ENCODE results near the gene MAML3. TPM values are rescaled to one million over a fixed set of nuclear protein-coding genes. Genes with fewer than 3 reads are reported as not detected.

Gene MAML3
- total and polyA plus RNA-seq, 2 experiments from 2014 or later, result 1.7 to 6.5 TPM

DNA sequence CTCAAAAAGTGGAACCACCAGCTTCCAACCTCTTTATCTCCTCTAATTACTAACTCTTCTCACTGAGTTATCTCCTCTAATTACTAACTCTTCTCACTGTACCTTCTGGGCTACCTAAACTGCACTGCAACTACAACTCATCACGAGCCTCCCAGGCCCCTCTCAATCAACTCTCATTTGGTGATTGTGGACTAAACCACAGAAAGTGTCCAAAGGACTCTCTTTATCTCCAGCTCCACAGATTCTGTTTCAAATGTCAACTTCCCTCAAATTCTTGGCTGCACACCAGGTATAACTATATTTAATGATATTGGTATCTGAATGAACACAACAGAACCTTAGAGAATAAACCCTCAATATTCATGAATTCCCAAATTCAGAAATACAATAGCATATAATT, 182.9 kb downstream of the MAML3 start:
- Histone ChIP-seq H4K20me1 (replicated peaks; ENCODE audit: insufficient read depth) (no peaks in the 10 kb centered on the region; the same call in 1 of the 2 replicates), H3K9me2 (ENCODE audit: insufficient read depth) (no peaks in the 10 kb centered on the region), H3F3A (replicated peaks; ENCODE audit: low read depth) (no peaks in the 10 kb centered on the region), H3K79me2 (replicated peaks; ENCODE audit: insufficient read depth) (no peaks in the 10 kb centered on the region), H2AFZ (no peak overlapping the region), H3K4me3 (no peak overlapping the region), H3K4me2 (no peak overlapping the region), H3K27ac (ENCODE audit: low read depth) (no peak overlapping the region), H3K4me1 (ENCODE audit: insufficient read depth) (peaks cover 5% of the 10 kb centered on the region; the same call in 1 of the 2 replicates), H3K27me3 (ENCODE audit: insufficient read depth) (peaks cover 76% of the 10 kb centered on the region), H3K36me3 (ENCODE audit: insufficient read depth) (no peaks in the 10 kb centered on the region)
- Mint-ChIP-seq H3K4me3 (no peak overlapping the region), H3K9me3 (no peaks in the 10 kb centered on the region; the same call in 2 of the 3 replicates), H3K27ac (no peak overlapping the region), H3K27me3 (ENCODE audit: insufficient read depth, low read depth, poor library complexity) (peaks cover 22% of the 10 kb centered on the region), H3K4me1 (no peaks in the 10 kb centered on the region; the same call in 2 of the 3 replicates), H3K36me3 (ENCODE audit: low read depth) (no peaks in the 10 kb centered on the region)
- no peak for DNase-seq (ENCODE audit: low spot score)
- no peak for ATAC-seq
- TF ChIP-seq POLR2AphosphoS5 (IDR thresholded peaks at IDR 0.05; ENCODE audit: low read depth) (no peak), STAT1 (IDR thresholded peaks at IDR 0.05; ENCODE audit: unreplicated experiment) (no peak), NANOG (IDR thresholded peaks at IDR 0.05; ENCODE audit: borderline replicate concordance) (no peak), EZH2phosphoT487 (IDR thresholded peaks at IDR 0.05; ENCODE audit: unreplicated experiment) (no peak), ZNF331 (CRISPR knock-in tag; IDR thresholded peaks at IDR 0.05; ENCODE audit: low read depth) (no peak)
- TF ChIP-seq, protein P1, sequence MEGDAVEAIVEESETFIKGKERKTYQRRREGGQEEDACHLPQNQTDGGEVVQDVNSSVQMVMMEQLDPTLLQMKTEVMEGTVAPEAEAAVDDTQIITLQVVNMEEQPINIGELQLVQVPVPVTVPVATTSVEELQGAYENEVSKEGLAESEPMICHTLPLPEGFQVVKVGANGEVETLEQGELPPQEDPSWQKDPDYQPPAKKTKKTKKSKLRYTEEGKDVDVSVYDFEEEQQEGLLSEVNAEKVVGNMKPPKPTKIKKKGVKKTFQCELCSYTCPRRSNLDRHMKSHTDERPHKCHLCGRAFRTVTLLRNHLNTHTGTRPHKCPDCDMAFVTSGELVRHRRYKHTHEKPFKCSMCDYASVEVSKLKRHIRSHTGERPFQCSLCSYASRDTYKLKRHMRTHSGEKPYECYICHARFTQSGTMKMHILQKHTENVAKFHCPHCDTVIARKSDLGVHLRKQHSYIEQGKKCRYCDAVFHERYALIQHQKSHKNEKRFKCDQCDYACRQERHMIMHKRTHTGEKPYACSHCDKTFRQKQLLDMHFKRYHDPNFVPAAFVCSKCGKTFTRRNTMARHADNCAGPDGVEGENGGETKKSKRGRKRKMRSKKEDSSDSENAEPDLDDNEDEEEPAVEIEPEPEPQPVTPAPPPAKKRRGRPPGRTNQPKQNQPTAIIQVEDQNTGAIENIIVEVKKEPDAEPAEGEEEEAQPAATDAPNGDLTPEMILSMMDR (conservative IDR thresholded peaks at IDR 0.05; ENCODE audit: low read depth in 2 of 2), result no peak

DNA sequence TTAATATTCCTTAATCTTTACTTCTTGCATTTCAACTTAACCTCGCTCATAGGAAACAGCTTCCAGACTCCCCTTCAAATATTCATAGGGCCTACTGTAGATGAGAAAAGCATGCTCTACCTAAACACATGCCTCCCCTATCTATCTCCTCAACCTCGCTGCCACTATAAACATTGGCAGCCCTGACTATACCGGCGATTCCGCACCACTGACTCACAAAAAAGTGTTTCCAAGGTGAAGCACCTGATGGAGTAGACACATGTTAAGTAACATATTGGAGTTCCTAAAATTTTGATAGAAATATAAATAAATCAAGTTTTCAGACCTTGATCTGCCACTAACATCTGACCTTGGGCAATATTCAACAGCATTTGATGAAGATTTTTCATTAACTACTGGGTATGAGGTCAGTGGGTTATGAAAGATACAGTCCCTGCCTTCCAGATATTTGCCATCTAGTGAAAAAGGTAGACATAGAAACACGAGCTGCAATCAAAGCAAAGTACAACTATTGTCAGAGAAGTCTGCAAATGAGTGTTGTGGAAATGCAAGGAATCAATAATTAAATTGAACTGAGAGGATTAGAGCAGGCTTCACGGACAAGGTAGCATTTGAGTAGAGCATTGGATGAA, 184.2 kb downstream of the MAML3 start:
- no peaks in the 10 kb centered on the region; the same call in 2 of the 3 replicates for H3K9me3 Mint-ChIP-seq
- H3K36me3 ChIP-seq (ENCODE audit: insufficient read depth), result no peaks in the 10 kb centered on the region
- no peak overlapping the region for H3K4me3 Mint-ChIP-seq
- peaks cover 63% of the 10 kb centered on the region for H3K27me3 ChIP-seq (ENCODE audit: insufficient read depth)
- H3K36me3 Mint-ChIP-seq (ENCODE audit: low read depth), result no peaks in the 10 kb centered on the region
- peaks cover 11% of the 10 kb centered on the region for H3K27me3 Mint-ChIP-seq (ENCODE audit: insufficient read depth, low read depth, poor library complexity)
- no peaks in the 10 kb centered on the region; the same call in 2 of the 3 replicates for H3K4me1 Mint-ChIP-seq
- no peaks in the 10 kb centered on the region for H3K9me2 ChIP-seq (ENCODE audit: insufficient read depth)
- DNase-seq (ENCODE audit: low spot score) (no peak), ATAC-seq (no peak)
- no peak overlapping the region for H3K27ac ChIP-seq (ENCODE audit: low read depth)
- H3K4me1 ChIP-seq (ENCODE audit: insufficient read depth), result peaks cover 5% of the 10 kb centered on the region; the same call in 1 of the 2 replicates
- no peak overlapping the region for H2AFZ ChIP-seq
- no peaks in the 10 kb centered on the region for H3K79me2 ChIP-seq (replicated peaks; ENCODE audit: insufficient read depth)
- no peak overlapping the region for H3K4me2 ChIP-seq
- no peak overlapping the region for H3K4me3 ChIP-seq
- H3K27ac Mint-ChIP-seq, result no peak overlapping the region
- no peaks in the 10 kb centered on the region for H3F3A ChIP-seq (replicated peaks; ENCODE audit: low read depth)
- no peaks in the 10 kb centered on the region; the same call in 1 of the 2 replicates for H4K20me1 ChIP-seq (replicated peaks; ENCODE audit: insufficient read depth)
- TF ChIP-seq CREB1 (CRISPR knock-in tag; IDR thresholded peaks at IDR 0.05; ENCODE audit: low read depth), result no peak
- TF ChIP-seq EZH2phosphoT487 (IDR thresholded peaks at IDR 0.05; ENCODE audit: unreplicated experiment), result no peak
- TF ChIP-seq, protein P2, sequence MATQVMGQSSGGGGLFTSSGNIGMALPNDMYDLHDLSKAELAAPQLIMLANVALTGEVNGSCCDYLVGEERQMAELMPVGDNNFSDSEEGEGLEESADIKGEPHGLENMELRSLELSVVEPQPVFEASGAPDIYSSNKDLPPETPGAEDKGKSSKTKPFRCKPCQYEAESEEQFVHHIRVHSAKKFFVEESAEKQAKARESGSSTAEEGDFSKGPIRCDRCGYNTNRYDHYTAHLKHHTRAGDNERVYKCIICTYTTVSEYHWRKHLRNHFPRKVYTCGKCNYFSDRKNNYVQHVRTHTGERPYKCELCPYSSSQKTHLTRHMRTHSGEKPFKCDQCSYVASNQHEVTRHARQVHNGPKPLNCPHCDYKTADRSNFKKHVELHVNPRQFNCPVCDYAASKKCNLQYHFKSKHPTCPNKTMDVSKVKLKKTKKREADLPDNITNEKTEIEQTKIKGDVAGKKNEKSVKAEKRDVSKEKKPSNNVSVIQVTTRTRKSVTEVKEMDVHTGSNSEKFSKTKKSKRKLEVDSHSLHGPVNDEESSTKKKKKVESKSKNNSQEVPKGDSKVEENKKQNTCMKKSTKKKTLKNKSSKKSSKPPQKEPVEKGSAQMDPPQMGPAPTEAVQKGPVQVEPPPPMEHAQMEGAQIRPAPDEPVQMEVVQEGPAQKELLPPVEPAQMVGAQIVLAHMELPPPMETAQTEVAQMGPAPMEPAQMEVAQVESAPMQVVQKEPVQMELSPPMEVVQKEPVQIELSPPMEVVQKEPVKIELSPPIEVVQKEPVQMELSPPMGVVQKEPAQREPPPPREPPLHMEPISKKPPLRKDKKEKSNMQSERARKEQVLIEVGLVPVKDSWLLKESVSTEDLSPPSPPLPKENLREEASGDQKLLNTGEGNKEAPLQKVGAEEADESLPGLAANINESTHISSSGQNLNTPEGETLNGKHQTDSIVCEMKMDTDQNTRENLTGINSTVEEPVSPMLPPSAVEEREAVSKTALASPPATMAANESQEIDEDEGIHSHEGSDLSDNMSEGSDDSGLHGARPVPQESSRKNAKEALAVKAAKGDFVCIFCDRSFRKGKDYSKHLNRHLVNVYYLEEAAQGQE (IDR thresholded peaks at IDR 0.05; ENCODE audit: unreplicated experiment), result no peak
- TF ChIP-seq ZNF114 (CRISPR knock-in tag; IDR thresholded peaks at IDR 0.05), result no peak
- TF ChIP-seq, protein P3, sequence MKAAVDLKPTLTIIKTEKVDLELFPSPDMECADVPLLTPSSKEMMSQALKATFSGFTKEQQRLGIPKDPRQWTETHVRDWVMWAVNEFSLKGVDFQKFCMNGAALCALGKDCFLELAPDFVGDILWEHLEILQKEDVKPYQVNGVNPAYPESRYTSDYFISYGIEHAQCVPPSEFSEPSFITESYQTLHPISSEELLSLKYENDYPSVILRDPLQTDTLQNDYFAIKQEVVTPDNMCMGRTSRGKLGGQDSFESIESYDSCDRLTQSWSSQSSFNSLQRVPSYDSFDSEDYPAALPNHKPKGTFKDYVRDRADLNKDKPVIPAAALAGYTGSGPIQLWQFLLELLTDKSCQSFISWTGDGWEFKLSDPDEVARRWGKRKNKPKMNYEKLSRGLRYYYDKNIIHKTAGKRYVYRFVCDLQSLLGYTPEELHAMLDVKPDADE (IDR thresholded peaks at IDR 0.05), result no peak
- TF ChIP-seq ZNF331 (CRISPR knock-in tag; IDR thresholded peaks at IDR 0.05; ENCODE audit: low read depth), result no peak
- TF ChIP-seq NANOG (IDR thresholded peaks at IDR 0.05; ENCODE audit: borderline replicate concordance), result no peak
- TF ChIP-seq, protein P1 (conservative IDR thresholded peaks at IDR 0.05; ENCODE audit: low read depth in 2 of 2), result no peak
